ENCODE results near the gene JAZF1.

The JAZF1 gene

GRCh38 chr7:28125431-28126409 is 54.9 kb downstream of the JAZF1 start:
- TF ChIP-seq REST (IDR thresholded peaks at IDR 0.05; ENCODE audit: insufficient read depth in 1 of 2, low read depth in 2 of 2, low read length in 2 of 2) (no peak), FOXP2 (optimal IDR thresholded peaks at IDR 0.05; ENCODE audit: borderline replicate concordance, extremely low read depth, extremely low read length, insufficient read depth) (no peak), POLR2AphosphoS5 (IDR thresholded peaks at IDR 0.05; ENCODE audit: low read depth, low read length) (no peak)

GRCh38 chr7:28124413-28124812 is 56.2 kb downstream of the JAZF1 start:
- TF ChIP-seq REST (IDR thresholded peaks at IDR 0.05; ENCODE audit: insufficient read depth in 1 of 2, low read depth in 2 of 2, low read length in 2 of 2) = no peak
- no peak for TF ChIP-seq FOXP2 (optimal IDR thresholded peaks at IDR 0.05; ENCODE audit: borderline replicate concordance, extremely low read depth, extremely low read length, insufficient read depth)
- TF ChIP-seq POLR2AphosphoS5 (IDR thresholded peaks at IDR 0.05; ENCODE audit: low read depth, low read length) = no peak
- no peak for TF ChIP-seq SIN3A (IDR thresholded peaks at IDR 0.05; ENCODE audit: borderline replicate concordance, insufficient read depth, low read length)
- TF ChIP-seq TAF1 (IDR thresholded peaks at IDR 0.05; ENCODE audit: borderline replicate concordance, insufficient read depth, low read length) = no peak

DNA sequence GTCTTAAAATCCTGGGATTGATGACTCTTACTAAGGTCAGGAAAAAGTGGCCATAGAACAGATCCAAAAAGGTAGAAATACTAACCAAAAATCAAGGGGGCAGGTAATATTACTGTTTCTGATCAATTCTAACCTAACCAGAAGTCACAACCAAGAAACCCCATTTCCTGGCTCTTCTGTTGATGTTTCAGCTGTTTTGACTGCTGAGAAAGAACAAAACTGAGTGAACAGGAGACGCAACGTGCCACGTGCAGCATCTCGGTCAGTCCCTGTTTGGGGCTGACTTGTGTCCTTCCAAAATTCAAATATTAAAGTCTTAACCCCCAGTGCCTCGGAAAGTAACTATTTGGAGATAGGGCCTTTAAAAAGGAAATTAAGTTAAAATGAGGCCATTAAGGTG is 56.8 kb downstream of the JAZF1 start:
- no peak for TF ChIP-seq FOXP2 (optimal IDR thresholded peaks at IDR 0.05; ENCODE audit: borderline replicate concordance, extremely low read depth, extremely low read length, insufficient read depth)
- TF ChIP-seq POLR2AphosphoS5 (IDR thresholded peaks at IDR 0.05; ENCODE audit: low read depth, low read length) = no peak
- no peak for TF ChIP-seq TAF1 (IDR thresholded peaks at IDR 0.05; ENCODE audit: borderline replicate concordance, insufficient read depth, low read length)
- no peak for TF ChIP-seq SIN3A (IDR thresholded peaks at IDR 0.05; ENCODE audit: borderline replicate concordance, insufficient read depth, low read length)
- TF ChIP-seq REST (IDR thresholded peaks at IDR 0.05; ENCODE audit: insufficient read depth in 1 of 2, low read depth in 2 of 2, low read length in 2 of 2) = no peak

DNA sequence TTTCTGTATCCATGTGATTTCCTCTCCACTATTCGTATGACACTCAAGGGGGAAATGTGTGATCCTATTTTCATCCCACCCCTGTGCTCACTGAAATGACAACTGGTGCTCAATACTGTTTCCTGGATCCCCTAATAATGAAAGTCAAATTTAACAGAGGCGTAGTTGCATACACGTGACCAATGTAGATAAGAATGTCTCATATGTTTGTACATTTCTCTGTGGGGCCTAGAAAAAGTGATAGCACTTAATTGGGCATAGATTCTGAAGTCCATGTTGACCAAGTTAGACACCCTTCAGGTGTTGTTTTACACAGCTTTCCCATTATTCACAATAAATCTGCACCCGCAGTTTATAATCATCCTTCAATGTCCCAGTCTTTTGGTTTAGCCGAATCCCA is 59.1 kb downstream of the JAZF1 start:
- TF ChIP-seq SIN3A (IDR thresholded peaks at IDR 0.05; ENCODE audit: borderline replicate concordance, insufficient read depth, low read length) = no peak
- TF ChIP-seq REST (IDR thresholded peaks at IDR 0.05; ENCODE audit: insufficient read depth in 1 of 2, low read depth in 2 of 2, low read length in 2 of 2) = no peak
- TF ChIP-seq FOXP2 (optimal IDR thresholded peaks at IDR 0.05; ENCODE audit: borderline replicate concordance, extremely low read depth, extremely low read length, insufficient read depth) = no peak
- no peak for TF ChIP-seq POLR2AphosphoS5 (IDR thresholded peaks at IDR 0.05; ENCODE audit: low read depth, low read length)
- TF ChIP-seq TAF1 (IDR thresholded peaks at IDR 0.05; ENCODE audit: borderline replicate concordance, insufficient read depth, low read length) = no peak
